ENCODE results near the gene SPOCK1.
"Not testable (repeated sequence)": the region's sequence is repeated elsewhere in the genome, so short reads cannot be mapped to it uniquely, and the experiment has no call there.

SPOCK1 gene

DNA sequence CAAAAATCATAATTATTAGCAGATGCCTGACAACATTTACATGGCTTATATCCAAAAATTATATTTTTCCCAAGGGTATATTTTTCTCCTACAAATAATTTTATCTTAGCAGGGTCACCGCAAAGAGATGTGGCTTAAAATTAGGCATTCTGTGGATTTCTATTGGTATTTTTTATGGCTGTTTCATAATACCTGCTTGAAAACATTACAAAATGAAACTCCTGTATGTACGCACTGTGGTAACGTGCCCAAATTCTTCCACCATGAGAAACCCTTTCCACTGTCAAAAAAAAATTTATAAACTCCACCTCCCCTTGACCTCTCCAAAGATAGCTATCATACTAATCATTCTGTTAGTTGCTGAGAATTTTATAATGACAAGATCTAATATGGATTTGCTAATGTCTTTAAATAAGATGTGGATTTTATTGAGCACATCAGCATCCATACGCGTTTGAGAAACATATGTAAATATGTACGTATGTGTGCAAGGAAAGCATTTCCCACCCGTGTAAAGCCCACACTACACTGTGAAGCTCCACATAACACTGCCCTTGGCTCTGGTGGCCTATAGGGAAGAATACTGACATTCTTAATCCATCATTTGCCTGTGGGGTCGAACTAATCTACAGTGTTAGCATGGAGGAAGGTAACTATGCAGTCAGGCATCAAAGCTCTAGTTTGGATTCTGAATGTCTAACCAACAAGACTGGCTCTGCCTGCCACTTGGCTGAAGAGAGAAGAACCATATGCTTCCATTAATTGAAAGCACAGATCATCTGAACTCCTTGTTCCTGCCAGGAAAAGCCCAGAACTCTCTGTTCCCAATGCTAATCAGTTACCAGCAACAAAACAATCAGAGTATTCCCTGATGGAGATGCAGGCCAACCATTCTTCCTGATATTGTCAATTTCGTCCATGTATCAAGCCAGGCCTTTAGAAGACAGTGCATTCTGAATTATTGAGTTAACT is 244.7 kb downstream of the SPOCK1 start:
- DNase-seq = no peak

DNA sequence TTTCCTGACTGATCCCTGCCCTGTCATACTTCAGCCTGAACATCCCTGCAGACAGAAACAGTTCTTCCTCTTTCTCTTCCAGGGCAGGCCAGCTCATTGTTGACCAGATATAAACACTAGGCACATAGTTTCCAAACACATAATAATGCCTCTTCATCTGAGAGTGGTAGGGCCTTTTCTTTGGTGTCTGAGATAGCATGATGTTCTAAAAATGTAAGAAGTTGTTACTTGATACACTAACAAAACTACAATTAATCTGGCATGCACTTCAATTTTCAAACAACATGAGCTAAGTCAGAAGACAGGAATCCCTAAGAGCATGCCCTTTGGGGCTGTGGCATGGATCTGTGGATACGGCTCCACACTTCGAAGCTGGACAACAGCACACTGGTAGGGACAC is 246.6 kb downstream of the SPOCK1 start:
- DNase-seq = no peak

DNA sequence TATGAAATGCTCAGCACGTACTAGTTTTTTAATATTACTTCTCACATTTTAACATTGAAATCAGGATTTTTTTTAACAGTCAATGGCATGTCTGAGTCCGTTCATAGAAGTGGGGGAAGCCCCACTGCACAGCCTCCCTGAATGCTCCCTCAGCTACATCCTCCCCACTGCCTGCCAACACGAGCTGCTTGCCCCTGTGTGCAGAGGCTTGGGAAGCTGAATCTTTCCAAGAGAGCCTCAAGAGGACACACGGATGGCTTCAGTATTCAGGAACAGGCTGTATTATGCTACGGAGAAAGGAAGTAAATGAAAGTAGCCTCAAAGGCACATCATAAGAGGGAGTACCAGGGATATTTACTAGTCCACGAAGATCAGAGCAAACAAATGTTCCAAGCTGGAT is 248.7 kb downstream of the SPOCK1 start:
- no peak for DNase-seq

DNA sequence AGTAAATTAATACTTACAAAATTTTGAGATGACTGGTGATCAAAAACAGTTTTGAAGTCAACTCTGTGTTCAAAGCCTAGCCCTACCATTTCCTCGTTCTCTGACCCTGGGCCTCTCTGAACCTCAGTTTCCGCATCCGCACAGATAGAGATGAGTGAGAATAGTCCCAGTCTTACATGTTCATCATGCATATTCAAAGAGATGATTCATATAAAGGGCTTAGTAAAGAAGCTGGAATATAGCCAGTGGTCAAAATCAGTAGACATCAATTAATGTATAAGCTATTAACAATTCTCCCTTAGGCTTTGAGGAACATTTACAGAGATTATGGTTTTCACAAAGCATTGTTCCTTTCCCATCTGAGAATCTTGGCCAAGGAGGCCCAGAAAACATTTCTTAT is 250.6 kb downstream of the SPOCK1 start:
- no peak for DNase-seq

DNA sequence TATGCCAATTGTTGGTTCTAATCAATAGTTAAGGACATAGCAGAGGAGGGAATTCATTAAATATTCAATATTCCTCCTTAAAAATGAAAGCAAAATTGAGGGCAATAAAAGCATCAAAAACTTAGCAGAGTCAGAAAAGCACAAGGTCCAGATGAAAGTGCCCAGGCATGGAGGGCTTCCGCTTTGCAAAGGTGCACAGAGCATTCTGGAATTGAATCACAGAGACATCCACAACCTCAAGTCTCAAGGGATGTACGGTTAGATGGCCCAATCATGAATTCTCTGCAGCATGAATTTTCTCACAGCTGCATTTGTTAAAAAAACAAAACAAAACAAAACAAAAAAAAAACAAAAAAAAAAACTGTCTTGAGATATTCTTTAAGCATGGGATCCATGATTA is 253.7 kb downstream of the SPOCK1 start:
- DNase-seq = no peak

DNA sequence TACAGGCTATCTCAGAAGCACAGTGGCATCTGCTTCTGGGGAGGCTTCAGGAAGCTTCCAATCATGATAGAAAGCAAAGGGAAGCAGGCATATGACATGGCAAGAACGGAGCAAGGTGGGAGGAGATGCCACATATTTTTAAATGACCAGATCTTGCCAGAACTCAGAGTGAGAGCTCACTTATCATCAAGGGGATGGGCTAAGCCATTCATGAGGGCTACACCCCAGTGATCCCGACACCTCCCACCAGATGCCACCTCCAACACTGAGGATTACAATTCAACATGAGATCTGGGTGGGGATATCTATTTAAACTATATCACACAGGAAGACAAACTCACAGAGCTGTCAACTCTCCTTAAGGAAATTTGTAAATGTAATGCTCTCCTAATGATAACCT is 258.8 kb downstream of the SPOCK1 start:
- no peak for DNase-seq

DNA sequence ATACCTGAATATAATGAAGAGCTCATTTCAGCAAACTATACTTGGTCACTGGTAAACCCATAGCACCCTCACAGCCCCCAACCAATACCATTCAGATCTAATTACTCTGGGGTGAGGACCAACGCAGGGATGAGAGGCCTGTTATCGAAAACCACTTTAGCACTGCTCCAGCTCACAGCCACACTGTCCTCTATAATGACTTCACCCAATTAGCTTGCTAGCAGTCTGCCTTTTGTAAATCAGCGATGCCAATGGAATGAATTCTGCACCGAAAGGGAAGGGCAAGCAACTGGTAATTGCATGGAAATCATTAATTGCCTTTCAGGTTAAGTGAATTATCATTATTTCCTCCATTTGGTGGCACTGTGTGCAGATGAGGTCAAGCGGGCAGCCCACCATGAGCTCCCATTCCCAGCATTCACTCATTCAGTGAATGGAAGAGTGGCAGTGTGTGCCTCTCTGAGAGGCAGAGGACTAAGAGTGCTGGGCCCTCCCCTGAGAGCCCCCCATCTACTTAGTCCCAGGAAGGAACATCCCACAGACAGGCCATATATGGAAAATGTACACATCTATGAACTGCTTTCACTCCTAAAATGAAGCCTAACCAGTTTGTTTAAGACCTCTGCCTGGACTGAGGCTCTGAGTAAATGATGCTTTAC is 262.1 kb downstream of the SPOCK1 start:
- no peak for DNase-seq

DNA sequence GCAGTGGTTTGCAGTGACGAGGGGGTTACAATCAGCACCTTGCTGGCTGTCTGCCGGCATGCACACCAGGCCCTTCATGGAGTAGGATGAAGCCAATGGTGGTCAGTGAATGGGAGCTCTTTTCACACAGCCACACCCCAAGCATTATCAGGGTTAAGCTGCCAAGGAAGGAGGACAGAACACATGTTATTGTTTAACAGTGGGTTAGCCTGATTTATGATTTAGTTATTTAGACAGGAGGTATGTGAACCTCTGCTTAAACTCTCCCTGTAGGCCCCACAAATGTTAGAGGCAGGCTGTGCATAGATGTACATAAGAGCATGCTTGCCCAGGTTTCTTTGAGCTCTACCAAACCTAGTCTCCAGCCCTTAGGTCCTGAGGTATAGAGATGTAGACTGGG is 262.9 kb downstream of the SPOCK1 start:
- DNase-seq = no peak

DNA sequence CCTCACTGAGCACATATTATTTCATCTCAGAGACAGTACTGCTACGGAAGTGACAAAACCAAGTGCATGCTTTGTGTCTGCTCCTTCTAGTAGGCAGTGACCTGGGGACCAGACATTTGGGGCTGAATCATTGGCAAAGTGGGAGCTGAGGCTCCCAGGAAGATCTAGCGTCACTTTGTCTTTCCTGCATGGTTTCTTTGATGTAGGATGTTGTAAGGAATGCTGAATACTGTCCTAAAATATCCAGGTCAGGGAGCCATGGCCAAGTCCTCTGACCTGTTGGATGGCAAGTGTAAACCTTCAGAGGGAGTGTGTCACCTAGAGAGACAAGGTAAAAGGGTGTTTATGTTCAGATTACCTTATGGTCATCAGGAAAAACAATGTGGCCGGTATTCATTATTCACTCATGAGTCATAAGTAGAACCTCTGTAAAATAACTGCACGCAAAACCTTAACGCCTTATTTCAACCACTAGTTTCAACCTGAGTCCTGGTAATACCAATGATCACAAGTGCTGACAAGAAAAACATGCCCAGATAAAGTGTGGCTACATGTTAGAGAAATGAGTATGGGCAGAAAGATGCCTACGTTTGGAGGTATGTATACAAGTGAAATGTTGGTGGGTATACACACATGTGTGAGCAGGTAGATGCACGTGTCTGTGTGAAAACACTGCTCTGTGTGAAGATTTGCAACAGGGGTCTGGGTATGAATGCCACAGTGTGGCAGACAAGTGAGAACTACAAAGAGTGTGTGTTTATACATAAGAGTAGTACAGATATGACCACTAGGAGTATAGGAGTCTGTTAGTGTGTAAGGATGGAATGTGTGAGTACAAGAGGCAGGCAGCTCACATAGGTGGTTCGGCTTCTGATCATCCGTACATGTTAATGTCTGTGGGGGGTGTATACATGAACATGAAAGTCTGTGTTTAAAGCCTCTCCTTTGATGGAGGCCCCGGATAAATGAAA is 263.9 kb downstream of the SPOCK1 start:
- no peak for DNase-seq

DNA sequence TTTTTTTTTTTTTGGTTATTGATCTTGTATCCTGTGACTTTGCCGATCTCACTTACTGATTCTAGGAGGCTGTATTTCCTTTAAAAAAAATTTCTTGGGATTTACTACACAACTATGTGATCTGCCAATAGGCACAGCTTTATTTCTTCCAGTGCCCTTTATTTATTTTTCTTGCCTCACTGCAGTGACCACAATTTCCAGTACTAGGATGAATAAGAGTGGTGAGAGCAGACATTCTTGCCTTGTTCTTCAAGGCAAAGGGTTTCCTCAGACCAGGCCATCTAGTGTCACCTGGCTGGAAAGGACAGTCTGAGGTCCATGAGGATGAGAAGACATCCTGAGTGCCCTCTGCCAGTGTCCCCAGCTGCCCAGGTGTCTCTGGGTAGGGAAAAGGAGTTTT is 265.4 kb downstream of the SPOCK1 start:
- no peak for DNase-seq

DNA sequence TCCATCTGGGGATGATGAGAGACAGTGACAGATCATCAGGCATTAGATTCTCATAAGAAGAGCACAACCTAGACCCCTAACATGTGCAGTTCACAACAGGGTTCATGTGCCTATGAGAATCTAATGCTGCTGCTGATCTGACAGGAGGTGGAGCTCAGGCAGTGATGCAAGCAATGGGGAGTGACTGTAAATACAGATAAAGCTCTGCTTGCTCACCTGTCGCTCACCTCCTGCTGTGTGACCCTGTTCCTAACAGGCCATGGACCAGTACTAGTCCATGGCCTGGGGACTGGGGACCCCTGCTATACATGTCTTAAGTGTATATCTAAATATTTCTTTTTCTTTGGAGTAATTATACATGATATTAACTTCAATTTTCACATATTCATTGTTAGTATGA is 265.8 kb downstream of the SPOCK1 start:
- not testable (repeated sequence) for DNase-seq

DNA sequence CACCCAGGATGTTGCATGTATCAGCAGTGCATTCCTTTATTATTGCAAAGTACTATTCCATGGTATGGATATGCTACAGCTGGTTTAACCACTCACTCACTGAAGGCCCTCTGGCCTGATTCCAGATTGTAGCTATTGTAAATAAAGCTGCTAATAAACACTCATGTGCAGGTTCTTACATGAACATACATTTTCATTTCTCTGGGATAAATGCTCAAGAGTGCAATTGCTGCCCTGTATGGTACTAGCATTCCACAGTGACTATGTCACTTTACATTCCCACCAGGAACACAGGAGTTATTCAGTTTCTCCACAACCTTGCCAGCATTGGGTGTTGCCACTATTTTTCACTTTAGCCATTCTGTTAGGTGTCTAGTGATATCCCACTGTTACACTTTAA is 267.6 kb downstream of the SPOCK1 start:
- DNase-seq = peak; percentile 52

DNA sequence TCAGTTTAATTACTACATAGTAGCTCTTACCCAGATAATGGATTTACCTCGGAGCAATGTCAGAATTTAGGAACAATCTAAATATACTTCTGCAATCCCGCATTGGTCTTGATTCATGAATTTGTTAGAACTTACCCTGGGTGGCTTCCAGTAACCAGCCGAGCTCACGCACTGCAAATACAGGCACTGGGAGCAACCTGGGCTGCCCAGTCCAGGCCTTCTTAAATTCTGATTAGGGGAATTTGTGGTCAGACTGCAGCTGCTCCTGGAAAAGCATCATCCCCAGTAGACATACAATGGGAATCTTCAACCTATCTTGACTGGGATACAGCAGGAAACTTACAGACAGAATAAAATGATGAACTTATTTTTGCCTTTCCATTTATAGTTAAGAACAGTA is 270.3 kb downstream of the SPOCK1 start:
- DNase-seq = no peak

DNA sequence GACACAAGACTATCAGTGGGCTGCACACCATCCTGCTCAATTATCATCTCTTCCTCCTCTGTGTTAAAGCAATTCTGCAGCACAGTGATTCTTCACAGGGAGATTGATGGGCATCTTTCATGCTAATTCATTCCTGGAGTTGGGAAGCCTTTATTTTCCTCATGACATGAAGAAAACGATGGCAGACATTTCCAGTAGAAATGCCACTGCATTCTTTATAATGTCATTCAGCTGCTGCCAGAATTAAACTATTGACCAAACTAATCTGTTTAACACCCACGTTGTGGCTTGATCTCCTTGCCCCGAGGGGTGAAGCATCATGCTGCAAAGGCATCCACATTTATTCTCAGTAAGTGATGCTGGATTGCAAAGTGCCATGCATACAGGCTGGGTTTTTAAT is 273.0 kb downstream of the SPOCK1 start:
- DNase-seq = no peak

DNA sequence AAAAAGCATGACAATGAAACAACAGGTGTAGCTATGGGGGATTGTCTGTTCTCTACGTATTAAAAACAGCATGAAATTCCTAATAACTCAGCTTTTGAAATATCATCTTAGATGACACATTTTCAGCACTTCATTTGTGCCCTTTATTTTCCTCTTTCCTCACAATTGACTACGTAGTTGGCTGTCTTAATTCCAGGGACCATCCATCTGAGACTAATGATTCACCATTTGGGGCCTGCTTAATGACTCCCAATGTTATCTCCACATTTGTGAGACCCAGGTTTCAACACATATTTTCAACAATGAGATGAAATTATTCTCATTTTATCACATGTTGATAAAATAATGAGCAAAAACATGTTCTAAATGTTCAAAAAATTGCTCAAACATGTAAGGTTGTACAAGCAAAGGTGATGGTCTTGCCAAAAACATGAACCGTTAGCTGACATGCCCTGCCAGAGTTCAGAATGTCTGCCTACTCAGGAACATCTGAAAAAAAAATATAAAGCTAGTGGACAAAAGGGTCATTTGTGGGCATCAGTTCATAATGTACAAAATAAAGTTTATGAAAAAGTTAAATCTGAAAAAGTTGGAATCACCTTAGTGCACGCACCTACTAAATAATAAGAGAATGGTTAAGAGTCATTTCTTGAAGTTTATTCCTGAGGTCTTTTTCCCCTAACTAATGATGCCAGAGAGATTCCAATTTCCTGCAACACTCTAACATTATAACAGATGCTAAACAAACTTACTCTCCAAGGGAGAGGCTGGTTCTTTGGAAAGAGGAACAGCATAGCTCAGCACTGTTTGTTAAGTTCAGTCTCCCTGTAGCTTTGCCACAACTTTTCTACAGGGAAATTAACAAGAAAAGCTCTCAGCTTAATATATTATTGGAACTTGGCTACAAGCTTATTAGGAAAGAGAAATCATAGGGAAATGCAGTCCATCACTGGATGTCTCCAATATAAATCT is 275.5 kb downstream of the SPOCK1 start:
- no peak for DNase-seq

DNA sequence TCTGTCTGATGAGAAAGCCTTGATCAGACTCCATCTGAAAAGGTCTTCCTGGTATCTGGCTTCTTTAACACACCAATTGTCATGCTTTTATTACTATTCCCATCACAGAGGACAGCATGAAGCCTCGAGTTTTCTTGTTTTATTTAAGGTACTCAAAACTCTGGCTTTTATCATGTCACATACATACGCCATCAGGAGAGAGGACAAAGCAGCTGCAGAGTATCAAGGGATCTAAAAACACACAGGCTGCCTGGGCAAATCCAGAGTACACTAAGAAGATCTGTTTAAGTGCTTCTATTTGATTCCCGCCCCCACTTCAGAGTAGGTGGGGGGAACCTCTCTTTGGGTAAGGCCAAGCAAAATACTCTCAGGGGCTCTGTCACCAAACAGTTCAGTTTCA is 277.2 kb downstream of the SPOCK1 start:
- DNase-seq = no peak

DNA sequence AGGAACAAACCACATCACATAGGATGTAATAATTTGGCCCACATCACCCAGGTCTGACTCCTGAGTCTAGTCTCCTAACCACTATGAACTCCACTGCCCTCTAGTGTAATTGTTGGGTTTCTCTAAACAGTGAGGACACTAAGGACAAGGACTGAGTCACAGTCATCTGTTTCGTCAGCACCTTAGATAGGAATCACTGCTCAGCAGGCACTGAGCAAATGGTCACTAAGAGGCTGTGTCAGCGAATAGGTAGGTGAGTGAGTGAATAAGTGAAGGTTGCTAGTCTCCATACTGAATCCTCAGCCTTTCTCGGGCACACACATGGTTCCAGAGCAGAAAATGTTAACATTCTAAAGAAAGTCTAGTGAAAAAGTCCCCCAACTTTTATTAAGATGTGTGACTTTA is 278.6 kb downstream of the SPOCK1 start:
- peak; percentile 12 for DNase-seq

DNA sequence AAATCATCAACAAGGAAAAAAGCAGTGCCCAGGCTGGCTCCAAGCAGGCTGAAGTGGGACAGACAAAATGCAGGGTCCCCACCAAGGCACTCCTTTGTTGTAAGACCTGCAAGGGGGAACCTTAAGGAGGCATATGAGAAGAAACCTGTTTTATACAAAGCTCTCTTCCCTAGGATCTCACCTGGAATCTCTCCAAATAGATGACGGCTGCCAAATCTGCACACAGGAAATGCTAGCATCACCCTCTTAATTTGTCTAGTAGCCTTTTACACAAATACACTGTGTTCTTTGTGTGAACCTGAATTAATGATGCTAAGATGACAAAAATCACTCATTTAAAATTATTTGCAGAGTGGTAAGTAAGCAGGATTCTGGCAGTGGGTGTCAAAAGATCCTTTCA is 280.2 kb downstream of the SPOCK1 start:
- DNase-seq = no peak

DNA sequence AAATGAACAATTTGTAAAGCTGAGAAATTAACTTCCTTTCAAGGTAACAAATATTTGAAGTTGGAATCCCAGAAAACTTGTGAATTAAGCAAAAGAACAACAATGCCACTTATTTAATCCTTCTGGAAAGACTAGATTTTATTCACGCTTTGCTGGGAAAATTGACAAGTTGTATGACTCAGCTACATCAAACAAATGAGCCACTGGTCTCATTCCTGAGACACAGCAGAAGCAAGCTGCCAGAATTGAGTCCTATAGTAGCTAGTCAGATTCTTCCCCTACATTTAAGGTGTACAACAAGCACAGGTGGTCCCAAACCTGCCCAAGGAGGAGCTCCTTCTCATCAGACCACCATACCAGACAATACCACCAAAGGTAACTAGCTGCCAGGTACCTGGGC is 280.7 kb downstream of the SPOCK1 start:
- no peak for DNase-seq

DNA sequence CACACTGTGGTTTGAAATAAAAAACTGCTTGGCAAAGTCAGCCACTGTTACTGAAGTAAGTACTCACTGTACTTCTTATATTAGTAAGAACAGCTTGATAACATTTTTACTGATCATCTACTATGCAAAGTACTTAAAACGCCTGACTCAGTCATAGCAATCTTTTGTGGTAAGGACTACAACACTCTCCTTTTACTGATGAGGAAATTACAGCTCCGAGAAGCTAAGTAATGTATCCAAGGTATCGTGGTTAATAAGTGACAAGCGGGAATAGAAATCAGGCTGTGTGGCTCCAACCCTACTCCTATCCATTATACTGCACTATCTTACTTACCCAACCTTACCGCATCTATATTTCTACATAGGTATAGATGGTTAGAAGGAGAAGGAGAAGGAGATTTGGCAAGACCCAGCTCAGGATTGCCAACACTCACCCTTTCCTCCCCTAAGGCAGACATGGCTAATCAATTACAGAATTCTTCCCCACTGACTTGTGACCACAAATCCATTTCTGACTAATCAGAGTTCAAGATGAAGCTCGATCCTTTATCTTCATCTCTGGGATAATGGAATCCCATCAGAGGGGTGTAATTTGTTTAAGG is 281.4 kb downstream of the SPOCK1 start:
- DNase-seq = no peak

DNA sequence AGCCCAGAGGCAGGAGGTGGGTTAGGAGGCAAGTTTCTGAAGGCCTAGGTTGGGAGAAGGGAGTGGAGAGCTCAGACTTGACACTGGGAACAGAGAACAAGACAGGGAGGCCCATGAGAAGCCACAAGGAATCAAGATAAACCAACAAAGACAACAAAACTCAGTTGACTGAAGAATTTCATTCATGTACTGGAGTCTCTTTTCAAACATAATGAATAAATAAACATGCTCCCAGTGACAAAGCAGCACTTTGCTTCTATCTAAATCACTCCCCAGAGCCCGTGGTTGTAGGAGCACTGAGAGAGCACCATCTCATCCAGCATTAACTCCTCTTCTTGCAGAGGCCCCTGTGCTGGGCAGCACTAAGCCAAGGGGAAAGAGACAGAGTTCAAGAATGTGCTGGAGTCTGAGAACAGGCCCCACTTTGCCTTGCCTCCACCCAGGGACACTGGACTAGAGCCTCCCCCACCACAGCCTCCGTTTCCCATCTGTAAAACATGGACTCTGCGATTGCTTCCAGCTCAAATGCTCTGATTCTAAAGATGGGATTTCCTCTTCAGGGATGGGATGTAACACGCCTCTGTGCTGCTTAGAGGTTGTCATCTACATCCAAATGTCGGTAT is 282.0 kb downstream of the SPOCK1 start:
- no peak for DNase-seq

All from NCI-H1105 treated with DMSO at 0.1 percent for 48 hours (cell line).